HG03565 (cell line): ENCODE measurements around the gene KLHL28.

Source experiments
- ATAC-seq: cut with Tn5 transposase; IDR thresholded peaks from one replicate; pipeline ENCODE4 v1.9.1; 2021; ENCODE audit warnings: mild to moderate bottlenecking, moderate library complexity; ENCODE audit not compliant: unreplicated experiment

Gene KLHL28

GRCh38 chr14:44961554-44962333 is at the start of gene KLHL28, which contains the start of gene TOGARAM1:
KLHL28 (minus strand) TSS chr14:44961947; CDS start chr14:44945928, 16,019 bp downstream.
TOGARAM1 (plus strand) TSS chr14:44962190; CDS start chr14:44962422, 232 bp downstream.
- ATAC-seq, result peak; percentile 94

GRCh38 chr14:45003924-45004323 is 42.2 kb upstream of the KLHL28 start:
- ATAC-seq, result no peak

GRCh38 chr14:44995770-44996294 is 34.1 kb upstream of the KLHL28 start:
- ATAC-seq, result no peak

GRCh38 chr14:44995196-44995595 is 33.4 kb upstream of the KLHL28 start:
- ATAC-seq, result no peak

GRCh38 chr14:44990533-44990932 is 28.8 kb upstream of the KLHL28 start:
- no peak for ATAC-seq

GRCh38 chr14:44989497-44990440 is 28.0 kb upstream of the KLHL28 start:
- no peak for ATAC-seq

GRCh38 chr14:44988694-44989093 is 26.9 kb upstream of the KLHL28 start:
- no peak for ATAC-seq

- ATAC-seq, result no peak
These were observed 20.8 kb upstream of the KLHL28 start for GRCh38 chr14:44982594-44982993.

- ATAC-seq, result no peak
These were observed 19.5 kb upstream of the KLHL28 start for GRCh38 chr14:44981198-44981597.

- no peak for ATAC-seq
These were observed 18.1 kb upstream of the KLHL28 start for GRCh38 chr14:44979740-44980356.

- no peak for ATAC-seq
These were observed 17.5 kb upstream of the KLHL28 start for GRCh38 chr14:44979273-44979672.

GRCh38 chr14:44971459-44971858 is 9.7 kb upstream of the KLHL28 start:
- no peak for ATAC-seq

- no peak for ATAC-seq
These were observed 9.2 kb upstream of the KLHL28 start for GRCh38 chr14:44970907-44971306.

- no peak for ATAC-seq
These were observed 7.0 kb upstream of the KLHL28 start for GRCh38 chr14:44968714-44969113.

GRCh38 chr14:44966601-44967336 is 5.0 kb upstream of the KLHL28 start:
- no peak for ATAC-seq

GRCh38 chr14:44963775-44964380 is 2.1 kb upstream of the KLHL28 start:
- no peak for ATAC-seq

GRCh38 chr14:44963044-44963528 is 1.3 kb upstream of the KLHL28 start:
- no peak for ATAC-seq

GRCh38 chr14:44962334-44963043 is 742 bp upstream of the KLHL28 start:
- ATAC-seq, result peak; percentile 15

- ATAC-seq, result peak; percentile 13
These were observed 595 bp downstream of the KLHL28 start for GRCh38 chr14:44961151-44961553.
